GM12878 (cell line): ENCODE results near the gene GPR153. TPM values are rescaled to one million over a fixed set of nuclear protein-coding genes. Genes with fewer than 3 reads are reported as not detected.

Source experiments
- ATAC-seq: fragments of 200-7000 bp; cut with Tn5 transposase; 3 replicates; pipeline ENCODE4 v1.9.1; 2020; ENCODE audit warnings: mild to moderate bottlenecking, moderate library complexity
- BruUV-seq: library from RNA; stranded (reverse); fragments of 400-500 nt; replicated peaks from 2 replicates; lab custom pipeline; 2021; lab: Mats Ljungman, UMichigan
- CTCF ChIA-PET: fragments of 300-600 bp; sonication (Branson Sonifier 250); formaldehyde crosslinking; extraction: SDS; loops from one replicate; lab custom pipeline; 2021; ENCODE audit warnings: inconsistent platforms; lab: Yijun Ruan, JAX
- POLR2A ChIA-PET: fragments of 350-600 bp; formaldehyde crosslinking; extraction: SDS; loops from one replicate; lab custom pipeline; 2021; ENCODE audit warnings: inconsistent platforms; lab: Charles Lee
- RAD21 ChIA-PET: fragments of 300-600 bp; sonication (Branson Sonifier 250); formaldehyde crosslinking; loops from one replicate; lab custom pipeline; 2023; ENCODE audit warnings: antibody characterized with exemption; ENCODE audit not compliant: unreplicated experiment; lab: Charles Lee
- SMC1A ChIA-PET: fragments of 300-600 bp; sonication (Branson Sonifier 250); formaldehyde crosslinking; loops from one replicate; lab custom pipeline; 2023; ENCODE audit not compliant: unreplicated experiment, uncharacterized antibody; lab: Charles Lee
- DNase-seq: peaks from one replicate; pipeline ENCODE4 v3.0.0-alpha.2; 2011; ENCODE audit warnings: low read depth, low spot score
- FAIRE-seq: peaks from 3 replicates; lab custom pipeline; 2011; peaks lifted over from hg19 to GRCh38; lab: Jason Lieb, UNC
- H2AFZ ChIP-seq: 2 replicates; pipeline ENCODE4 v1.6.0; 2011; ENCODE audit warnings: low read depth, low read length, control low read depth; ENCODE audit not compliant: control insufficient read depth
- H3K27ac ChIP-seq: 2 replicates; pipeline ENCODE4 v1.5.1; 2011; ENCODE audit warnings: control low read depth; ENCODE audit not compliant: control insufficient read depth, insufficient read depth
- H3K27me3 ChIP-seq, 2 experiments: replicated peaks in 1 of 2; 2 replicates each; pipeline versions ENCODE4 v1.6.0 to v1.6.1; 2011; ENCODE audit warnings: low read length in 1 of 2; ENCODE audit not compliant: control insufficient read depth in 2 of 2, insufficient read depth in 2 of 2
- H3K36me3 ChIP-seq, 2 experiments: 2 replicates each; pipeline ENCODE4 v1.5.1; 2011; ENCODE audit warnings: low read length in 1 of 2; ENCODE audit not compliant: control insufficient read depth in 2 of 2, insufficient read depth in 2 of 2
- H3K4me1 ChIP-seq: 2 replicates; pipeline ENCODE4 v1.6.1; 2011; ENCODE audit warnings: mild to moderate bottlenecking, low read length, moderate library complexity, mixed read lengths; ENCODE audit not compliant: control insufficient read depth, insufficient read depth
- H3K4me2 ChIP-seq: 2 replicates; pipeline ENCODE4 v1.6.0; 2011; ENCODE audit warnings: control low read depth; ENCODE audit not compliant: control insufficient read depth, insufficient read depth
- H3K4me3 ChIP-seq: fragments of 200-600 bp; sonication (generic); 2 replicates; pipeline ENCODE4 v1.5.1; 2016
- H3K79me2 ChIP-seq: 2 replicates; pipeline ENCODE4 v1.6.0; 2011; ENCODE audit warnings: low read length; ENCODE audit not compliant: control insufficient read depth, insufficient read depth
- H3K9ac ChIP-seq: 2 replicates; pipeline ENCODE4 v1.8.0; 2011; ENCODE audit warnings: low read length, control low read depth, mixed read lengths; ENCODE audit not compliant: control insufficient read depth, insufficient read depth
- H3K9me3 ChIP-seq: replicated peaks from 3 replicates; pipeline ENCODE4 v1.5.1; 2011; ENCODE audit warnings: mild to moderate bottlenecking, low read length; ENCODE audit not compliant: control insufficient read depth, insufficient read depth
- H4K20me1 ChIP-seq: 2 replicates; pipeline ENCODE4 v1.6.0; 2011; ENCODE audit not compliant: control insufficient read depth, insufficient read depth
- CHD2 ChIP-seq: IDR thresholded peaks from 2 replicates; pipeline ENCODE4 v1.6.1; 2011; ENCODE audit warnings: low read depth, low read length, improper control_type of control experiment, borderline replicate concordance
- HDAC6 ChIP-seq: fragments of 200-600 bp; sonication (generic); IDR thresholded peaks from one replicate; pipeline ENCODE4 v1.8.0; 2017; ENCODE audit warnings: antibody characterized with exemption; ENCODE audit not compliant: unreplicated experiment
- JUNB ChIP-seq: IDR thresholded peaks from 2 replicates; pipeline ENCODE4 v1.6.1; 2016; ENCODE audit warnings: antibody characterized with exemption, mild to moderate bottlenecking
- LARP7 ChIP-seq: fragments of 450-650 bp; IDR thresholded peaks from 2 replicates; pipeline ENCODE4 v1.6.1; 2017; ENCODE audit warnings: mild to moderate bottlenecking
- POLR2A ChIP-seq: IDR thresholded peaks from 2 replicates; pipeline ENCODE4 v1.6.1; 2011; ENCODE audit warnings: low read depth, mild to moderate bottlenecking, low read length
- WGBS: methylation state at CpG from one replicate; pipeline ENCODE4 v1.1.6; 2016; ENCODE audit warnings: low lambda C conversion rate; ENCODE audit not compliant: insufficient replicate concordance, insufficient coverage; ENCODE audit errors: missing lambda C conversion rate; 5-methylcytosine and 5-hydroxymethylcytosine counted together
- in situ Hi-C: fragments of 300-500 bp; cut with MboI; formaldehyde crosslinking; loops from 9 replicates; pipeline ENCODE4 v1.14.3; 2018; ENCODE audit warnings: mixed read lengths
- intact Hi-C: fragments of 100-400 bp; cut with micrococcal nuclease; formaldehyde crosslinking; loops from one replicate; pipeline ENCODE4 v1.14.2; 2022; ENCODE audit not compliant: unreplicated experiment
- polyA plus RNA-seq, 11 experiments: library from polyadenylated mRNA; depleted of rRNA in 4 of 11; unstranded in 6 of 11; stranded (reverse) in 5 of 11; fragments of >200 nt; fragmentation: Nextera tagmentation in 4 of 11; fragmentation: Illumina TruSeq in 1 of 11; extraction: Ambion mirVana in 4 of 11; extraction: Trizol in 1 of 11; gene quantifications; 1 replicate in 1 of 11; 2 replicates in 10 of 11; pipeline versions ENCODE4 v1.2.1 to v1.2.3, GENCODE V29; 2011 to 2016; ENCODE audit warnings: inconsistent platforms in 2 of 11, missing spikeins in 2 of 11, low read depth in 1 of 11
- total RNA-seq, 4 experiments: library from RNA; depleted of rRNA in 3 of 4; stranded (reverse); fragments of >200 nt in 3 of 4; fragmentation: Illumina TruSeq in 1 of 4; extraction: Trizol in 1 of 4; gene quantifications; 2 replicates each; pipeline versions ENCODE4 v1.2.1 to v1.2.3, GENCODE V29; 2013 to 2021
- TF ChIP-seq, protein P1 (sequence below): fragments of 450-650 bp; formaldehyde crosslinking; IDR thresholded peaks from 2 replicates; pipeline ENCODE4 v1.4.0; 2020; ENCODE audit warnings: mild to moderate bottlenecking, moderate library complexity
- TF ChIP-seq, protein P2 (sequence below): IDR thresholded peaks from 2 replicates; pipeline ENCODE4 v1.6.1; 2012; ENCODE audit warnings: low read depth, low read length, improper control_type of control experiment
- TF ChIP-seq, protein P3 (sequence below): IDR thresholded peaks from 2 replicates; pipeline ENCODE4 v1.6.1; 2011; ENCODE audit warnings: low read depth, mild to moderate bottlenecking, low read length, moderate library complexity, borderline replicate concordance; ENCODE audit errors: extremely low read depth
- TF ChIP-seq, protein P4 (sequence below): fragments of 450-650 bp; IDR thresholded peaks from 2 replicates; pipeline ENCODE4 v1.6.1; 2017; ENCODE audit warnings: mild to moderate bottlenecking, moderate library complexity
- TF ChIP-seq, protein P5 (sequence below): IDR thresholded peaks from 2 replicates; pipeline ENCODE4 v1.6.1; 2011; ENCODE audit warnings: mild to moderate bottlenecking, low read depth, low read length, moderate library complexity; ENCODE audit not compliant: insufficient replicate concordance

GPR153 gene
- total and polyA plus RNA-seq, 10 of the 15 experiments (the other 5 are each of a cell fraction or from before 2014, with no cell fraction given) = 0.04 to 2.2 (median 0.54) TPM

DNA sequence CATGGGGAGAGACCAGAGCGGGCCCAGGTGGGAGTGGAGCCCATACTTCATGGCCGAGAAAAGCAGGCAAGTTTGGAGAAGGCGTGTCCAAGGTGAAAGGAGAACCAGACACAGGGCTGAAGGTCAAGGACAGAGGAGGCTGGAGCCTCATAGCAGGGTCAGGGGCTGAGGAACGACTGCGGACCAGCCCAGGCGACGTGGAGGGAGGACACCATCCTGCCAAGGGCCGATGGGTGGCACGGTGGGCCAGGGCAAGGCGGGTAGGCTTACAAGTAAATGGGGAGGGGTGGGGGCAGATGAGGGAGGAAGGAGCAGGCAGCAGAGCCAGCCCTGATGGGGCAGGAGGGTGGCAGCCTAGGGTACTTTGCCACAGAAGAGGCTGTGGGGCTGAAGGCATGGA, 18.2 kb upstream of the GPR153 start:
- H2AFZ ChIP-seq = no peak overlapping the region
- no peaks in the 10 kb centered on the region for H4K20me1 ChIP-seq
- ChIA-PET POLR2A (no interaction called here), RAD21 (no interaction called here), CTCF (no interaction called here), SMC1A (no interaction called here)
- H3K27me3 ChIP-seq = no peaks in the 10 kb centered on the region
- FAIRE-seq (no peak), ATAC-seq (no peak), DNase-seq (no peak)
- intact Hi-C loops (no loop called here), in situ Hi-C loops (no loop called here)
- no peaks in the 10 kb centered on the region for H3K4me1 ChIP-seq
- H3K4me3 ChIP-seq = no peak overlapping the region
- no peak overlapping the region for H3K4me2 ChIP-seq
- WGBS = 66% methylated on average over 5 of the region's 10 CpGs
- H3K79me2 ChIP-seq = no peaks in the 10 kb centered on the region
- H3K27ac ChIP-seq = no peak overlapping the region
- H3K9me3 ChIP-seq = no peaks in the 10 kb centered on the region
- H3K36me3 ChIP-seq = peaks cover 0 to 4% of the 10 kb centered on the region in 2 experiments; a peak in 2 of 4 replicates
- BruUV-seq = no TSS peak
- no peak overlapping the region for H3K9ac ChIP-seq
- TF ChIP-seq, protein P1, sequence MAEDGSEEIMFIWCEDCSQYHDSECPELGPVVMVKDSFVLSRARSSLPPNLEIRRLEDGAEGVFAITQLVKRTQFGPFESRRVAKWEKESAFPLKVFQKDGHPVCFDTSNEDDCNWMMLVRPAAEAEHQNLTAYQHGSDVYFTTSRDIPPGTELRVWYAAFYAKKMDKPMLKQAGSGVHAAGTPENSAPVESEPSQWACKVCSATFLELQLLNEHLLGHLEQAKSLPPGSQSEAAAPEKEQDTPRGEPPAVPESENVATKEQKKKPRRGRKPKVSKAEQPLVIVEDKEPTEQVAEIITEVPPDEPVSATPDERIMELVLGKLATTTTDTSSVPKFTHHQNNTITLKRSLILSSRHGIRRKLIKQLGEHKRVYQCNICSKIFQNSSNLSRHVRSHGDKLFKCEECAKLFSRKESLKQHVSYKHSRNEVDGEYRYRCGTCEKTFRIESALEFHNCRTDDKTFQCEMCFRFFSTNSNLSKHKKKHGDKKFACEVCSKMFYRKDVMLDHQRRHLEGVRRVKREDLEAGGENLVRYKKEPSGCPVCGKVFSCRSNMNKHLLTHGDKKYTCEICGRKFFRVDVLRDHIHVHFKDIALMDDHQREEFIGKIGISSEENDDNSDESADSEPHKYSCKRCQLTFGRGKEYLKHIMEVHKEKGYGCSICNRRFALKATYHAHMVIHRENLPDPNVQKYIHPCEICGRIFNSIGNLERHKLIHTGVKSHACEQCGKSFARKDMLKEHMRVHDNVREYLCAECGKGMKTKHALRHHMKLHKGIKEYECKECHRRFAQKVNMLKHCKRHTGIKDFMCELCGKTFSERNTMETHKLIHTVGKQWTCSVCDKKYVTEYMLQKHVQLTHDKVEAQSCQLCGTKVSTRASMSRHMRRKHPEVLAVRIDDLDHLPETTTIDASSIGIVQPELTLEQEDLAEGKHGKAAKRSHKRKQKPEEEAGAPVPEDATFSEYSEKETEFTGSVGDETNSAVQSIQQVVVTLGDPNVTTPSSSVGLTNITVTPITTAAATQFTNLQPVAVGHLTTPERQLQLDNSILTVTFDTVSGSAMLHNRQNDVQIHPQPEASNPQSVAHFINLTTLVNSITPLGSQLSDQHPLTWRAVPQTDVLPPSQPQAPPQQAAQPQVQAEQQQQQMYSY (CRISPR knock-in tag) = no peak
- TF ChIP-seq, protein P2, sequence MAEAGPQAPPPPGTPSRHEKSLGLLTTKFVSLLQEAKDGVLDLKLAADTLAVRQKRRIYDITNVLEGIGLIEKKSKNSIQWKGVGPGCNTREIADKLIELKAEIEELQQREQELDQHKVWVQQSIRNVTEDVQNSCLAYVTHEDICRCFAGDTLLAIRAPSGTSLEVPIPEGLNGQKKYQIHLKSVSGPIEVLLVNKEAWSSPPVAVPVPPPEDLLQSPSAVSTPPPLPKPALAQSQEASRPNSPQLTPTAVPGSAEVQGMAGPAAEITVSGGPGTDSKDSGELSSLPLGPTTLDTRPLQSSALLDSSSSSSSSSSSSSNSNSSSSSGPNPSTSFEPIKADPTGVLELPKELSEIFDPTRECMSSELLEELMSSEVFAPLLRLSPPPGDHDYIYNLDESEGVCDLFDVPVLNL = no peak
- no peak for TF ChIP-seq LARP7
- TF ChIP-seq CHD2 = no peak
- TF ChIP-seq, protein P3, sequence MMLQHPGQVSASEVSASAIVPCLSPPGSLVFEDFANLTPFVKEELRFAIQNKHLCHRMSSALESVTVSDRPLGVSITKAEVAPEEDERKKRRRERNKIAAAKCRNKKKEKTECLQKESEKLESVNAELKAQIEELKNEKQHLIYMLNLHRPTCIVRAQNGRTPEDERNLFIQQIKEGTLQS = no peak
- TF ChIP-seq HDAC6 = no peak
- TF ChIP-seq, protein P4, sequence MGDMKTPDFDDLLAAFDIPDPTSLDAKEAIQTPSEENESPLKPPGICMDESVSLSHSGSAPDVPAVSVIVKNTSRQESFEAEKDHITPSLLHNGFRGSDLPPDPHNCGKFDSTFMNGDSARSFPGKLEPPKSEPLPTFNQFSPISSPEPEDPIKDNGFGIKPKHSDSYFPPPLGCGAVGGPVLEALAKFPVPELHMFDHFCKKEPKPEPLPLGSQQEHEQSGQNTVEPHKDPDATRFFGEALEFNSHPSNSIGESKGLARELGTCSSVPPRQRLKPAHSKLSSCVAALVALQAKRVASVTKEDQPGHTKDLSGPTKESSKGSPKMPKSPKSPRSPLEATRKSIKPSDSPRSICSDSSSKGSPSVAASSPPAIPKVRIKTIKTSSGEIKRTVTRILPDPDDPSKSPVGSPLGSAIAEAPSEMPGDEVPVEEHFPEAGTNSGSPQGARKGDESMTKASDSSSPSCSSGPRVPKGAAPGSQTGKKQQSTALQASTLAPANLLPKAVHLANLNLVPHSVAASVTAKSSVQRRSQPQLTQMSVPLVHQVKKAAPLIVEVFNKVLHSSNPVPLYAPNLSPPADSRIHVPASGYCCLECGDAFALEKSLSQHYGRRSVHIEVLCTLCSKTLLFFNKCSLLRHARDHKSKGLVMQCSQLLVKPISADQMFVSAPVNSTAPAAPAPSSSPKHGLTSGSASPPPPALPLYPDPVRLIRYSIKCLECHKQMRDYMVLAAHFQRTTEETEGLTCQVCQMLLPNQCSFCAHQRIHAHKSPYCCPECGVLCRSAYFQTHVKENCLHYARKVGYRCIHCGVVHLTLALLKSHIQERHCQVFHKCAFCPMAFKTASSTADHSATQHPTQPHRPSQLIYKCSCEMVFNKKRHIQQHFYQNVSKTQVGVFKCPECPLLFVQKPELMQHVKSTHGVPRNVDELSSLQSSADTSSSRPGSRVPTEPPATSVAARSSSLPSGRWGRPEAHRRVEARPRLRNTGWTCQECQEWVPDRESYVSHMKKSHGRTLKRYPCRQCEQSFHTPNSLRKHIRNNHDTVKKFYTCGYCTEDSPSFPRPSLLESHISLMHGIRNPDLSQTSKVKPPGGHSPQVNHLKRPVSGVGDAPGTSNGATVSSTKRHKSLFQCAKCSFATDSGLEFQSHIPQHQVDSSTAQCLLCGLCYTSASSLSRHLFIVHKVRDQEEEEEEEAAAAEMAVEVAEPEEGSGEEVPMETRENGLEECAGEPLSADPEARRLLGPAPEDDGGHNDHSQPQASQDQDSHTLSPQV = no peak
- no peak for TF ChIP-seq JUNB
- no peak for TF ChIP-seq POLR2A
- TF ChIP-seq, protein P5, sequence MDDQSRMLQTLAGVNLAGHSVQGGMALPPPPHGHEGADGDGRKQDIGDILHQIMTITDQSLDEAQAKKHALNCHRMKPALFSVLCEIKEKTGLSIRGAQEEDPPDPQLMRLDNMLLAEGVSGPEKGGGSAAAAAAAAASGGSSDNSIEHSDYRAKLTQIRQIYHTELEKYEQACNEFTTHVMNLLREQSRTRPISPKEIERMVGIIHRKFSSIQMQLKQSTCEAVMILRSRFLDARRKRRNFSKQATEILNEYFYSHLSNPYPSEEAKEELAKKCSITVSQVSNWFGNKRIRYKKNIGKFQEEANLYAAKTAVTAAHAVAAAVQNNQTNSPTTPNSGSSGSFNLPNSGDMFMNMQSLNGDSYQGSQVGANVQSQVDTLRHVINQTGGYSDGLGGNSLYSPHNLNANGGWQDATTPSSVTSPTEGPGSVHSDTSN = no peak
